ENCODE results near the gene SGCE.
A peak's percentile ranks its signal among the peaks of the same experiment; 100 is the strongest.
"Not testable (repeated sequence)": the region's sequence is repeated elsewhere in the genome, so short reads cannot be mapped to it uniquely, and the experiment has no call there.

The SGCE gene

GRCh38 chr7:94655848-94656657 lies at the start of gene SGCE:
Gene SGCE (minus strand): TSS chr7:94656133. CDS start chr7:94656098, 35 bp downstream.
- peak; percentile 53 for DNase-seq

GRCh38 chr7:94705155-94706021 lies 49.5 kb upstream of the SGCE start:
- not testable (repeated sequence) for DNase-seq

- no peak for DNase-seq
Measured at GRCh38 chr7:94701555-94701973, 45.6 kb upstream of the SGCE start.

- no peak for DNase-seq
Measured at GRCh38 chr7:94700926-94701554, 45.1 kb upstream of the SGCE start.

GRCh38 chr7:94698275-94698674 lies 42.3 kb upstream of the SGCE start:
- DNase-seq, result no peak

GRCh38 chr7:94697035-94697974 lies 41.4 kb upstream of the SGCE start:
- no peak for DNase-seq

- DNase-seq, result no peak
Measured at GRCh38 chr7:94687810-94688209, 31.9 kb upstream of the SGCE start.

- DNase-seq, result no peak
Measured at GRCh38 chr7:94687076-94687475, 31.1 kb upstream of the SGCE start.

- DNase-seq, result no peak
Measured at GRCh38 chr7:94683066-94683465, 27.1 kb upstream of the SGCE start.

GRCh38 chr7:94679358-94679757 lies 23.4 kb upstream of the SGCE start:
- DNase-seq, result no peak

GRCh38 chr7:94676431-94676830 lies 20.5 kb upstream of the SGCE start:
- DNase-seq, result no peak

GRCh38 chr7:94675356-94675755 lies 19.4 kb upstream of the SGCE start:
- no peak for DNase-seq

- DNase-seq, result no peak
Measured at GRCh38 chr7:94671444-94672235, 15.7 kb upstream of the SGCE start.

- no peak for DNase-seq
Measured at GRCh38 chr7:94669773-94670495, 14.0 kb upstream of the SGCE start.

- DNase-seq, result no peak
Measured at GRCh38 chr7:94666879-94667587, 11.1 kb upstream of the SGCE start.

GRCh38 chr7:94665426-94665825 lies 9.5 kb upstream of the SGCE start:
- no peak for DNase-seq

- no peak for DNase-seq
Measured at GRCh38 chr7:94664023-94664422, 8.1 kb upstream of the SGCE start.

- DNase-seq, result no peak
Measured at GRCh38 chr7:94662548-94662947, 6.6 kb upstream of the SGCE start.

GRCh38 chr7:94660006-94660405 lies 4.1 kb upstream of the SGCE start:
- no peak for DNase-seq

GRCh38 chr7:94658826-94659225 lies 2.9 kb upstream of the SGCE start:
- DNase-seq, result no peak
